Measurements from ENCODE around the gene MAGOHB. TPM values are rescaled to one million over a fixed set of nuclear protein-coding genes. Genes with fewer than 3 reads are reported as not detected.

Gene MAGOHB
- total RNA-seq, 2 donors from 2014 or later, result 10.6 to 11.1 TPM

DNA sequence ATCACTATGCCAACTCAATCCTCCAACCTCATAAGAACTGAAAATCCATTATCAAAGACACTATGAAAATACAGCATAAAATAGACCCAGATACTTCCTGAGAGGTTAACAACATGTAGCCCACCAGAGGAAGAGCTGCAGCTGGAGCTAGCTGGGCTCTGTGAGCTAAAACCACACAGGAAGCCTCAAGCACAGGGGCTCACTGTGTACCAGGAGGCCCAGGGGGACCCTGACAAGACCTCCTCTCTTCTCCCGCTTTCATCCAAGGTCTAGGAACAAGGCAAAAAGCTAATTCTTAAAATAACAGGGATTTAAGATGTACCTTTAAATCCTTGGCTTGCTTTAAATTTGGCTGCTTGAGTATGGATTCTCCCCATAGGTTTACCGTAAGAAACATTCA is 54.2 kb downstream of the MAGOHB start:
- H3K4me3 Mint-ChIP-seq, result no peak overlapping the region
- peaks cover 5% of the 10 kb centered on the region for H3K4me1 Mint-ChIP-seq
- no peak for DNase-seq
- no peak overlapping the region for H3K27ac Mint-ChIP-seq
- no peaks in the 10 kb centered on the region for H3K36me3 Mint-ChIP-seq (ENCODE audit: low read depth)
- H3K9me3 ChIP-seq (ENCODE audit: control insufficient read depth, low read length, poor library complexity, severe bottlenecking), result no peaks in the 10 kb centered on the region
- no peak for ATAC-seq
- H3K27me3 Mint-ChIP-seq, result peaks cover 34% of the 10 kb centered on the region

DNA sequence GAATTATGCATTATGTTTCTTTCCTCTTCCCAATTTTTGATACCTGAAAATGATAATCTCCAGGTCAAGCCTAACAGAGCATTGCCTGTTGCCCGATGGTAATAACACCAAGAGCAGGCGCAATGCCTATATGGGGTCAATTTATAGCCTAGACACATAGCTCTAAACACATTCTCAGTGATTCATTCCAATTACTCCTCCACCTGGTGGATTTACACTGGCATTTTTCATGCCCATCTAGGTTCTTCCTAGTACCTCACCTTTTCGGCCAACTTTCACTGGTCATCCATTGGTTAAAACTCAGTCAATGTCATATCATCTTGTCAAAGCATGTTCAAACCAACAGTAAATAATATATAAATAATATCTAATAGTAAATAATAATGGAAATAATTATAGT is 54.6 kb downstream of the MAGOHB start:
- Mint-ChIP-seq H3K27me3 (peaks cover 34% of the 10 kb centered on the region), H3K4me1 (peaks cover 5% of the 10 kb centered on the region)
- no peak for ATAC-seq

DNA sequence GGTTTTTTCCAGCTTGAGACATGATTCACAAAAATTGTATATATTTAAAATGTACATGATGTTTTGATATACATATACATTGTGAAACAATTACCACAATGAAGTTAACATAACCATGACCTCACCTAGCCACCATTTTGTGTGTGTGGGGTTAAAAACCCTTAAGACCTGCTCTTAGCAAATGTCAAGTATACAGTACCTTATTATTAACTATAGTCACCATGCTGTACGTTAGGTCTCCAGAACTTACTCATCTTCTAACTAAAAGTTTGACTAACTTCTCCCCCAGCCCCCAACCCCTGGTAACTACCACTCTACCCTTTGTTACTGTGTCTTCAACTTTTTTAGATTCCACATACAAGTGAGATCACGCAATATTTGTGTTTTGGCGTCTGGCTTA is 55.1 kb downstream of the MAGOHB start:
- H3K27me3 Mint-ChIP-seq, result peaks cover 34% of the 10 kb centered on the region

More for the DNA sequence above, 54.6 kb downstream of the MAGOHB start:
- Mint-ChIP-seq H3K4me3 (no peak overlapping the region), H3K36me3 (ENCODE audit: low read depth) (no peaks in the 10 kb centered on the region), H3K27ac (no peak overlapping the region)
- DNase-seq, result no peak
- no peaks in the 10 kb centered on the region for H3K9me3 ChIP-seq (ENCODE audit: control insufficient read depth, low read length, poor library complexity, severe bottlenecking)

DNA sequence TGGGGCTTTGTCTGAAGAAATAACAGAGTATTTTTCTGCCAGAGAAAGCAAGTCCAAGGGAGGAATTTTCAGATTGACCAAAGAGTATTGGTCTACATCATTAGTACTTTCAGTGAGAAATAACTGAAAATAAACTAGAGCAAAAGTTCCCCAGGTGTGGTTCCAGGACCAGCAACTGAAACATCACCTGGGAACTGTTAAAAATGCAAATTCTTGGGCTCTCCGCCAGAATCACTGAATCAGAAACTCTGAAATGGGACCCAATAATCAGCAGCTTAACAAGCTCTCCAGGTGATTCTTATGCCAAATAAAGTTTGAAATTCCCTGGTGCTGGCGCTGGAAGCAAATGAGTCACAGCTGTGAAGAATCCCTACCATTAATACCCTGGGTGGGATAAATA is 55.6 kb downstream of the MAGOHB start:
- H3K9me3 ChIP-seq (ENCODE audit: control insufficient read depth, low read length, poor library complexity, severe bottlenecking), result no peaks in the 10 kb centered on the region
- DNase-seq (no peak), ATAC-seq (no peak)
- H3K36me3 Mint-ChIP-seq (ENCODE audit: low read depth), result no peaks in the 10 kb centered on the region
- H3K4me1 Mint-ChIP-seq, result peaks cover 5% of the 10 kb centered on the region
- H3K27ac Mint-ChIP-seq, result no peak overlapping the region
- no peak overlapping the region for H3K4me3 Mint-ChIP-seq
- H3K27me3 Mint-ChIP-seq, result peaks cover 30% of the 10 kb centered on the region

More for the DNA sequence above, 55.1 kb downstream of the MAGOHB start:
- Mint-ChIP-seq H3K4me1 (peaks cover 5% of the 10 kb centered on the region), H3K36me3 (ENCODE audit: low read depth) (no peaks in the 10 kb centered on the region), H3K4me3 (no peak overlapping the region), H3K27ac (no peak overlapping the region)
- H3K9me3 ChIP-seq (ENCODE audit: control insufficient read depth, low read length, poor library complexity, severe bottlenecking), result no peaks in the 10 kb centered on the region
- DNase-seq (no peak), ATAC-seq (no peak)

DNA sequence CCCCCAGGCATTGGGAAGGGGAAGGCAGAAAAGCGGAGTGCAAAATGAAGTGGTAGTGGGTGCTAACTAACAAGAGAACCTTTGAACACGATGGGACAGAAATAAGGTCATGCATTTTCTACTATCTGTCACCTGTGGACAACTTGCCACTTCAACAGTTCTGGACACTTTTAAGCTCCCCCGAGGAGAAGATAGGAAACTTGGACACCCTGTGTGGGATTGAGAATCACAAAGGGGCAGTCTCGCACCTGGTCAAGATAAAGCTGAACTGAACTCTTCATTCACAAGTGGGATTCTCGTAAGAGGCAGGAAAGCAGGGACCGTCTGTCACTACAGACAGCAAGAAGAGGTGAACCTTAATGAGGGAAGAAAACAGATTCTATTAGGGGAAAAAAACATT is 56.1 kb downstream of the MAGOHB start:
- DNase-seq, result no peak
- peaks cover 28% of the 10 kb centered on the region for H3K27me3 Mint-ChIP-seq
- no peak overlapping the region for H3K27ac Mint-ChIP-seq
- H3K9me3 ChIP-seq (ENCODE audit: control insufficient read depth, low read length, poor library complexity, severe bottlenecking), result no peaks in the 10 kb centered on the region
- ATAC-seq, result no peak
- peaks cover 5% of the 10 kb centered on the region for H3K4me1 Mint-ChIP-seq
- no peaks in the 10 kb centered on the region for H3K36me3 Mint-ChIP-seq (ENCODE audit: low read depth)
- no peak overlapping the region for H3K4me3 Mint-ChIP-seq

DNA sequence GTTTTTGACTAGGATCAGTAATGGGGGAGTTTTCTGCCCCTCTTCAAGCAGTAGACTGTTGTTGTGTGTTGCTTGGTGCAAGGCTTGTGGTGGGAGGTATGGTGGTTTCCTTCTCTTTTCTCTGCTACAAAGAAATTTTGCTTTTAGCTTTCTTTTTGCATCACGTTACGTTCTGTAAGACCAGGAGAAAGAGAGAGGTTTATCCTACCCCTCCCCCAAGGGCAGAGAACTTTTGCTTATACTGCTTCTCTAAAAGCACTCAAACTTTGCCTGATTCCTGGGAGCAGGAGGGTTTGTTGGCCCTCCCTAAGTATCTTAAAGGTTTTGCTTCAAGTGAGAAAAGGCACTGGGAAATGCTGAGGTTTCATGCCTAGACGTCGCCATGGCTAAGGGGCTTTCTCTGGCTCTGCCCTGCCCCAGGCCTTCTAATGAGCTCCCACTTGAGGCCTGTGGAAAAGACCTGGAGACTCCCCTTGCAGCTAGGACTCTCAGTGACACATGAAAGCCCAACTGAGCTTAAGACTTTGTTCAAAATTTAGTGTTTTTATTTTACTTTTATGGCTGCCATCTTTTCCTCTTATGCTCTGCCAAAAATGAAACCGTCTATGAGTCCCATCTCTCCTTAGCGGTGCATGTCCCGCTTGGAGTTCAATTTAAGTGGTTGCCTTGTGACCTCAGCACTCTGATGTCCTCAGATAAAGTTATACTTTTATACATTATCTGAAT is 58.5 kb downstream of the MAGOHB start:
- no peaks in the 10 kb centered on the region for H3K36me3 Mint-ChIP-seq (ENCODE audit: low read depth)
- ATAC-seq (no peak), DNase-seq (no peak)
- H3K9me3 ChIP-seq (ENCODE audit: control insufficient read depth, low read length, poor library complexity, severe bottlenecking), result no peaks in the 10 kb centered on the region
- no peak overlapping the region for H3K27ac Mint-ChIP-seq
- H3K4me3 Mint-ChIP-seq, result no peak overlapping the region
- peaks cover 5% of the 10 kb centered on the region for H3K4me1 Mint-ChIP-seq
- peaks cover 22% of the 10 kb centered on the region for H3K27me3 Mint-ChIP-seq

DNA sequence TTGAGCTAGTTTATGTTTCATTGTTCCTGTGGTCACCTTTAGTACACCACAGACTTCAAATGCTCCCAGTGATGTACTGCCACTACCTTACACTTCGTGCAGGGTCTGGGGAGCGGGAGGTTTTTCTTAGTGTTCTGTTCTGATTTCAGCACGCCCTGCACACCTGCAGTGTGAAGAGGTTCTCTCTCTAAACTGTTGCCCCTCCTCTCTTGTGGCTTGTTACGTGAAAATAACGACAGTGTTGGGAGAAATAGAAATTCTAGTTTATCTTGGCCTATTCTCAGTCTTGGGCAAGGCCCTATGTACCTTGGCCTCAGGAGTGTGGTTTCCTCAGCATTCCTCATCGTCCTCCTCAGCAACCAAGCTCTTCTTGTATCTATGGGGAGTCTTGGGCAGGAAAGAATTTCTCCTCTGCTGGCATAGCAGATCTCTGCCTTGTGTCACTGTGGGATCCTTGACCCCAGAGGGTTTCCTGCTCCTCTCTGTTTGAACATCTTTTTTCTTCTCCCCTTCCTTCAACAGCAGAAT is 59.1 kb downstream of the MAGOHB start:
- ATAC-seq, result no peak
- DNase-seq, result no peak
- H3K9me3 ChIP-seq (ENCODE audit: control insufficient read depth, low read length, poor library complexity, severe bottlenecking), result no peaks in the 10 kb centered on the region
- Mint-ChIP-seq H3K4me1 (peaks cover 3% of the 10 kb centered on the region), H3K27me3 (peaks cover 25% of the 10 kb centered on the region), H3K27ac (no peak overlapping the region), H3K36me3 (ENCODE audit: low read depth) (no peaks in the 10 kb centered on the region), H3K4me3 (no peak overlapping the region)

Other genes starting within 250 kb of the MAGOHB start
- gene KLRK1, start 223.6 kb downstream of the MAGOHB start, total RNA-seq, result 1 to 10 TPM in 1 of 2 donors, under 1 TPM in 1; 0.78 to 2.0 TPM
- not detected for gene KLRC4, start 203.9 kb downstream of the MAGOHB start, total RNA-seq
- gene KLRC3, start 193.0 kb downstream of the MAGOHB start, total RNA-seq, result not detected
- not detected for gene KLRC2, start 177.6 kb downstream of the MAGOHB start, total RNA-seq
- gene KLRC1, start 160.2 kb downstream of the MAGOHB start, total RNA-seq, result not detected
- under 1 TPM; 0.45 to 0.50 TPM for gene EIF2S3B, start 107.7 kb downstream of the MAGOHB start, total RNA-seq
- not detected for gene STYK1, start 60.4 kb upstream of the MAGOHB start, total RNA-seq
- gene YBX3, start 109.7 kb upstream of the MAGOHB start, total RNA-seq, result 10 to 100 TPM; 52.4 to 60.4 TPM
- not detected for gene TAS2R7, start 189.0 kb upstream of the MAGOHB start, total RNA-seq
- not detected for gene TAS2R8, start 193.7 kb upstream of the MAGOHB start, total RNA-seq
- under 1 TPM in 1 of 2 donors, not detected in 1; 0.27 TPM for gene TAS2R9, start 196.6 kb upstream of the MAGOHB start, total RNA-seq
- under 1 TPM in 1 of 2 donors, not detected in 1; 0.45 TPM for gene TAS2R10, start 212.7 kb upstream of the MAGOHB start, total RNA-seq
- gene PRR4, start 235.9 kb upstream of the MAGOHB start, total RNA-seq, result 1 to 10 TPM; 1.4 to 1.8 TPM

Measured in T-helper 17 cell (primary cell).